HG03095 (cell line): Measurements from ENCODE around the gene ALOX15B.

ENCODE experiments used
- ATAC-seq: cut with Tn5 transposase; IDR thresholded peaks from one replicate; pipeline ENCODE4 v1.9.1; 2021; ENCODE audit warnings: moderate library complexity; ENCODE audit not compliant: unreplicated experiment

The ALOX15B gene

DNA sequence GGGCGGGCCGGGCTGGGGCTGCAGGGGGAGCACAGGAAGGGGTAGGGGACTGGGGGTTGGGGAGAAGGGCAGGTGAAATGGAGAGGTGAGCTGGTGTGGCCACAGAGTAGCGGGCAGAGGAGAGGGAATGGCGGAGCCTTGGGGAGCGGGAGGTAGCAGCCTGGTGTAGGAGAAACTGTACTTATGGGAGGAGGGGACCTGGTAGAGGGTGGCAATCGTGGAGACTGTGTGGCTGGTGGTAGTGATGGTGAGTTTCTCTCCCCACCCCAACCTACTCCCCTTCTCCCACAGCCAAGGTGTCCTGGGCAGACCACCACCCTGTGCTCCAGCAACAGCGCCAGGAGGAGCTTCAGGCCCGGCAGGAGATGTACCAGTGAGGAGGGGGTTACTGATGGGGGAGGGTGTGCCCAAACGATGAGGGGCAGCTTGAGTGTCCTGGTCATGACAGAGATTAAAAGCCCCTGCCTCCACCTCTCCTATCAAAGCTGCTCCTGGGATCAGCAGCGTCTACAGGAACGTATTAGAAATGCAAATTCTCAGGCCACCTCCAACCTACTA, 831 bp downstream of the ALOX15B start:
- no peak for ATAC-seq

DNA sequence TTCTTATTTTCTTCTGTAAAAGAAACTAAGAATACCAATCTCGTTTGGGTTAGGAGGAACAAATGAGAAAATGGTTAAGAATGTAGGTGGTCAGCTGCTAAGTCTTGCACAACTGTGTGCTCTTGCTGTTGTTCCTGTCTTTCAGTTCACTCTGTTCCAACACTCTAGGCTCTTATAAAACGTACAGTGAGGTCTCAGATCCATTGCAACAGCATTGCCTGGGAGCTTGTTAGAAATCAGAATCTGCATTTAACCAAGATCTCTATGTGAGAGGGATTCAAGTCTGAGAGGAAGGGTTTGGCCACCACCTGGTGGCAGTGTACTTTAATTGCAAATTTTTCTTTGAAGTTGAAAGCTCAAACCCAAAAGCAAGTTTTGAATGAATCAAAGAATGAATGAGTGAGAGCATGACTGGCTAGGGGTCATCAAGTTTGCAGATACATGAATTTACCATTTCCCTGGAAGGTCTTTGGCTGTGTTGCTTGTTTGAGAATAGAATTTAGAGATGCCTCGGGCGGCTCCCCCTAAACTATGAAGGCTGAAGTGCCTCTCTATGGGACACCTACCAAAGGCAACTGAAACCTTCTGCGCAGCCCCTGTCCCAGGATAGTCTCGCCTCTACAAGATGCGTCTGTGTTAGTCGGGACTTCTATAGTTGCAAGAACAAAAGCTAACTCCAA, 2.5 kb downstream of the ALOX15B start:
- no peak for ATAC-seq

DNA sequence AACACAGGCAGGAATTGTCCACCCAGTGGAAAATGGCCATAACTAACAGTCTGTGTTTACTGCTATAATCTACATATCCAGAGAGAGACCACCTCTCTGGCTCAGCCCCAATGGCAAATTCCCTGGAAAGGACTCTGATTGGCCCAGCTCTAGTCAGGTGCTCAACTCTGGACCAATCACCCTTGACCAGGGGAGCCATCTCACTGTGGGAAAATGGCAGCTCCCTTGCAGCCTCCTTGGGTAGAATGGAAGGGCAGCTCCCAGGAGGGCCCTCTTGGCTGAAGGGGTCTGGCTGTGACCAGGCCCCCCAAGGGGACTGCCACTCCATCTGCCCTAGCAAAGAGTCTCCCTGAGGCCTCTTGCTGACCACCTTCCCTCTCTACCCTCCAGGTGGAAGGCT, 3.1 kb downstream of the ALOX15B start:
- ATAC-seq: no peak

DNA sequence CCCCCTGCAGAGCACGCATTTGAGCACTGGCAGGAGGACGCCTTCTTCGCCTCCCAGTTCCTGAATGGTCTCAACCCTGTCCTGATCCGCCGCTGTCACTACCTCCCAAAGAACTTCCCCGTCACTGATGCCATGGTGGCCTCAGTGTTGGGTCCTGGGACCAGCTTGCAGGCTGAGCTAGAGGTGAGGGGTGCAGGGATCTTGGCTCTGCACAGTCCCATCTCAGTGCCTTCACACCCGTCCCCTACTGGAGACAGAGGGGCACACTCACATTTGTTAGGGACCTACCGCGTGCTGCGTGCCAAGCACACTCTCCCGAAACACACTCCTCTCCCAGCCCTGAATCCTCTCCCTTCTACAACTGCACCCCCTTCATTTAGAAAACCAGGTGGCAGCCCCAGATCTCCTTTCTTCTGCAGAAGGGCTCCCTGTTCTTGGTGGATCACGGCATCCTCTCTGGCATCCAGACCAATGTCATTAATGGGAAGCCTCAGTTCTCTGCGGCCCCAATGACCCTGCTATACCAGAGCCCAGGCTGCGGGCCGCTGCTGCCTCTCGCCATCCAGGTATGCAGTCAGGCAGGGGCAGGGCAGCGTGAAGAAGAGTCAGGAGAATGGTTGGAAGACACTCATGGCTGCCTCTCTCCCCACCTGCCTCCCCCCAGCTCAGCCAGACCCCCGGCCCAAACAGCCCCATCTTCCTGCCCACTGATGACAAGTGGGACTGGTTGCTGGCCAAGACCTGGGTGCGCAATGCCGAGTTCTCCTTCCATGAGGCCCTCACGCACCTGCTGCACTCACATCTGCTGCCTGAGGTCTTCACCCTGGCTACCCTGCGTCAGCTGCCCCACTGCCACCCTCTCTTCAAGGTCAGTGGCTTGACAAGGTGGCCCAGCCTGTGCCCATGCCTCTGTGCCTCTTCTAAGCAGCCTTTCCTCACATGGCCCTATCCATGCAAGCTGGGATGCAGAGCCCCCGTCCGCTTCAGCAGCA, 6.3 kb downstream of the ALOX15B start:
- no peak for ATAC-seq

DNA sequence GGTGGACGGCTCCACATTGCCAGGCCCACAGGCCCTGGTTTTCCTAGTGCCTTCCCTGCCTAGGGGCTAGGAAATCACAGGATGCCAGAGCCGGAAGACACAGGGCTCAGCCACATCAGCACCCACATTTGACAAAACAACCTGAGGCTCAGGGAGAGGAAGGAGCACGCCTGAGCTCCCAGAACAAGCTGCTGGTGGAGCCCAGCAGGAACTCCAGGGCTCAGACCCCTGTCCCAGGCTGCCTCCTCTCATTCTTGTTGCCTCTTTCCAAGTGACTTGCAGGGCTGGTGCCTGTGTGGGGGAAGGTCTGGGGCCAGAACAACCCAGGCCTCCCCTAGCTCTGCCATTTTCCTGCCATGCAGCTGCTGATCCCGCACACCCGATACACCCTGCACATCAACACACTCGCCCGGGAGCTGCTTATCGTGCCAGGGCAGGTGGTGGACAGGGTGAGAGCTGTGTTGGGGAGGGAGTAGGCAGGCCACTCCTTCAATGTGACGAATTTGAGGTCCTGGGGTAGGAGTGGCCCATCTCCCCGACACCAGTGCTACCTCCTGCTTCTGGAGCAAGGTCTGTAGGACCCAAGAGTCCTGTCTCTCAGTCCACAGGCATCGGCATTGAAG, 7.6 kb downstream of the ALOX15B start:
- ATAC-seq: no peak

DNA sequence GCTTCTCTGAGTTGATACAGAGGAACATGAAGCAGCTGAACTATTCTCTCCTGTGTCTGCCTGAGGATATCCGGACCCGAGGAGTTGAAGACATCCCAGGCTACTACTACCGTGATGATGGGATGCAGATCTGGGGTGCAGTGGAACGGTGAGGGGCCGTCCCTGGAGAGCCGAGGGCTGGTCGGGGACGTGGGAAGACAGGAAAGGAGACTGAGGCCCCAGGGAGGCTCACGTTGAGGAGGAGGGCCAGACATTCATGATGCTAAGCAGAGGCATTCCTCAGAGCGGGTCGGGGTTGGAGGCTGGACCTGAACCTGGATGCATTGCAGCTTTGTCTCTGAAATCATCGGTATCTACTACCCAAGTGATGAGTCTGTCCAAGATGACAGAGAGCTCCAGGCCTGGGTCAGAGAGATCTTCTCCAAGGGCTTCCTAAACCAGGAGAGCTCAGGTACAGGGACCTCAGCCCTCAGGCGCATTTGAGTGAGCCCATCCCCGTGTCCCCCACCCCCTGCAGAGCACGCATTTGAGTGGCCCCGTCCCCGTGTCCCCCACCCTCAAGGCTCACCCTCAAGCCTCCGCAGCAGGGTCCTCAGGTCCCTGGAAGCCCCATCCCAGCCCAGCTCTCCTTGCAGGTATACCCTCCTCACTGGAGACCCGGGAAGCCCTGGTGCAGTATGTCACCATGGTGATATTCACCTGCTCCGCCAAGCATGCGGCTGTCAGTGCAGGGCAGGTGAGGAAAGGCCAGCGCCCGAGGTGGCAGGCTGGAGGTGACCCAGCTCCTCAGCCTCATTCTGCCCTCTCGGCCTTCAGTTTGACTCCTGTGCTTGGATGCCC, 8.3 kb downstream of the ALOX15B start:
- ATAC-seq: no peak

DNA sequence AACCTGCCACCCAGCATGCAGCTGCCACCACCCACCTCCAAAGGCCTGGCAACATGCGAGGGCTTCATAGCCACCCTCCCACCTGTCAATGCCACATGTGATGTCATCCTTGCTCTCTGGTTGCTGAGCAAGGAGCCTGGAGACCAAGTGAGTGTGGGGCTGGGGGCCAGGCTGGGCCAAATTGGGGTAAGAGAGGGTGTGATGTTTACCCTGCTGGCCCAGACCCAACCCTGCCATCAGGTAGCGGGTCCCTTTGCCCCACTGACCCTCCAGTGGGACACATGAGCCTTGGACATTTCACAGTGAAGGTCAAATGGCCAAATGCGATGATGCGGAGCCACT, 8.9 kb downstream of the ALOX15B start:
- ATAC-seq: no peak

DNA sequence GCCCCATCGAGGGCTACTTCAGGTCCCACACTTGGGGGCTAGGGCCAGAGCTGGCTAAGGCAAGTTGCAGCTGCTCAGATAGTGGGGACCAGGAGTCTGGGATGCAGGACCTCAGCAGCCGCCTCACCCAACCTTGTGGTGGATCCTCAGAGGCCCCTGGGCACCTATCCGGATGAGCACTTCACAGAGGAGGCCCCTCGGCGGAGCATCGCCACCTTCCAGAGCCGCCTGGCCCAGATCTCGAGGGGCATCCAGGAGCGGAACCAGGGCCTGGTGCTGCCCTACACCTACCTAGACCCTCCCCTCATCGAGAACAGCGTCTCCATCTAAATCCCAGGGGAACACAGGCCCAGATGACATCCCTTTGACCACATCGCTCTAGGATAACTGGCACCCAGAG, 9.4 kb downstream of the ALOX15B start:
- ATAC-seq: no peak

DNA sequence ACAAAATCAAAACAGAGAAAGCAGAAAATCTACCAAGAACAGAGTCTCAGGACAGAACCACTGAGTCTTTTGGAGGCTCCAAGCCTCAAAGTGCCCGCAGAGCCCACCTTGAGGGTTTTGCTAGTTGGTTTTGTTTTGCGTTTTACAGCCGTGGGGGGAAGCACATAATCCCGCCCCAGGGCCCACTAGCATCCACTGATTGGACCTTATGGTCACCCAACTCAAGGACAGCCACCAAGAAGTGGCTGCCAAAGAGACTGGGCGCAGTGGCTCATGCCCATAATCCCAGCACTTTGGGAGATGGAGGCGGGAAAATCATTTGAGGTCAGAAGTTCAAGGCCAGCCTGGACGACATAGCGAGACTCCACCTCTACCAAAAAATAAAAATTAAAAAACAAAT, 9.9 kb downstream of the ALOX15B start:
- no peak for ATAC-seq

DNA sequence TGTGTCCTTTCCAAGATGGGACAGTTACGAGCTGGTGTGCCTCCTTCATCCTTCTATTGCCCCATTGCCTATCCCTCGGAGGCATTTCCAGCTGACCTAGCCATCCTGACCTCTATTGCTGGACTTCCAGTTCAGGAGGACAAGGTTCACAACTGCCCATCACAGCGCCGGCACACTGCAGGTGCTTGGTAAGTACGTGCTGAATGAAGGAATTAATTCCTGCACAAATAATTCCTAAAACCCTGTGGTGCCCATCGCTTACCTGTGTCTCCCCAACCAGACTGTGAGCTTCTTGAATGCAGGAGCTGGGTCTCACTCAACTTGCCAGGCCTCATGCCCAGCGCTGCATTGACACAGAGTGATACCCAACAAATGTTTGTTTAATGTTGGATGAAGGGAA, 13.0 kb downstream of the ALOX15B start:
- no peak for ATAC-seq

DNA sequence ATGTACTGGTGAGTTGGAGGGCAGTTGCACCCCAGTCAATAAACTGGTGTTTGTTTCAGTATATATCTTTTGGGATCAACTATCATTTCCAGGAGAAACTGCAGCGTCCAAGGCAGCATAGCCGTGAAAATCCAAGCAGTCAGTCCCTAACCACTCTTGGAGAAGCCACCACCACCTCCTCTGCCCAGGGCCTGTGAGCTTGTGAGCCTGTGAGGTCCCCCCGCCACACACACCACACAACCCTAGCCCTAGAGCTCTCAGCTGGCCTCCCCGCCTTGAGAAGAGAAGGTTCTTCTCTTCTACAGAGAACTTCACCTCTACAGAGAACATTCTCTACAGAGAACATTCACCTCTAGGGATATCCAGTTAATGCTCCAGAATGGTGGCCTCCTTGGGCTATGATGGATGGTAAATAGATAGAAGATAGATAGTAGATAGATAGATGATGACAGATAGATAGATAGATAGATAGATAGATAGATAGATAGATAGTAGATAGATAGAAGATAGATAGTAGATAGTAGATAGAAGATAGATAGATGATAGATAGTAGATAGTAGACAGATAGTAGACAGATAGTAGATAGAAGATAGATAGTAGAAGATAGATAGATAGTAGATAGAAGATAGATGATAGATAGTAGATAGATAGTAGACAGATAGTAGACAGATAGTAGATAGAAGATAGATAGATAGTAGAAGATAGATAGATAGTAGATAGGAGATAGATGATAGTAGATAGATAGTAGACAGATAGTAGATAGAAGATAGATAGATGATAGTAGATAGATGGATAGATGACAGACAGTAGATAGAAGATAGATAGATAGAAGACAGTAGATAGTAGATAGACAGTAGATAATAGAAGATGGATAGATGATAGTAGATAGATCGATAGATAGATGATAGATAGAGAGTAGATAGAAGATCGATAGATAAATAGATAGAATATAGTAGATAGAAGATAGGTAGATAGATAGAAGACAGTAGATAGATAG, 13.7 kb downstream of the ALOX15B start:
- ATAC-seq: no peak

DNA sequence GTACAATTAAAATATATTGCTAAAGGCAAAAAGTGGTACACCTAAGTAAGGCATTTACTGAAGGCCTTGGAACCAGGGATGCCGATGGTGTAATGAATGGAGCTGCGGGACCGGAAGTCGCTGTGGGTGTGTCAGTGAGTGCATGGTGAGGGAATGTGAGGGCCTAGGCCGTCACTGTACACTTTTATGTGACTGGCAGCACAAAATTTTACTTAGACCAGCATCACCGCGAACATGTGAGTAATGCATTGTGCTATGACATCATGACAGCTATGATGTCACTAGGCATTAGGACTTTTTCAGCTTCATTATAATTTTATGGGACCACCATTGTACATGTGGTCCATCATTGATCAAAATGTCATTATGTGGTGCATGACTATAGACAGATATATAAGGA, 14.7 kb downstream of the ALOX15B start:
- ATAC-seq: no peak

DNA sequence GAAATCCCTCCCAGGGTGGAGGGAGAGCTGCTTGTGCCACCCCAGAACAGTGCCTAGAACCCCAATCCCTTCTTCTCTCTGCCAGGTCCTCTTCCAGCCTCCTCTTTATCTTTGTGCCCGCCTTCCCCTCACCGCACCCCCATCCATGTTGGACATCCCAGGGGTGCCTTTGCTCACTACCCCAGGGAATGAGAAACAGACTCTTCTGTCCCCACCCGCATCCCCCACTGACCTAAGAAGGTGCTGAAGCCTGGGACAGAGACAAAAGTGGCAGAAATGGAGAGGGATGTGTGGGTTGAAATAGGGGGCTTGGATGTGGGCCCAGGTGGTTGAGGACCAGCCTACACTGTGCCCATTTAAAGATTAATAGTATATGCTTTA, 17.0 kb downstream of the ALOX15B start:
- no peak for ATAC-seq

DNA sequence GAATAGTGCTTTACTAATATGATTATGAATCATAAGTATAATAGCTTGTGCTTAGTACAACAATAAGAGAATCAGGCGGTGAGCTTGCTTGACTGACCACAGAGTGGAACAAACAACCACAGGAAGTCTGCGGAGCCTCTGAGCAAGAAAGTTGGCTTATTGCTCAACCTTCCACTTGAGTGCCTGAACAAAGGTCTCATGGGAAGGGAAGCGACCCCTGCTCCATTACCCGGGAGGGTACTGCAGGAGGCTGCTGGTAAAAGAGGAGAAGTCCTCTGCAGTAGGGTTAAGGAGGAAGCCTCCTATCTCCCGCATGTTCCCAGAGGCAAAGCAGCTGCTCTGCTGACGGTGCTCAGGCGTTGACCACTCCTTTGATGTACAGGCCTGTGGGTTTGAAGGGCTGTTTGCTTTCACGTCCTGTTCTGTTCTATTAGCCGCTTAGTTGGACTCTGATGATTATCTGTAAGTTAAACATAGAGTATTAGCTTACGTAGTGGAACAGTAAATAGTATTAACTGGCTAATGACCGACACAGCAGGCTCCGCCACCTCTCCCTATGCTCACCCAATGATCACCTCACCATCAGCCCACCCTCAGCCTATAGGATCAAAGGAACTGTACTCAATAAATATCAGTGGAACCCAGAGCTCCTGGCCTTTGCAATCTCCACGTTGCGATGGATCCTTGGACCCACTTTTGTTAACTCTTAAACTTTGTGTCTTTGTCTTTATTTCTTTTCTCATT, 17.5 kb downstream of the ALOX15B start:
- no peak for ATAC-seq

DNA sequence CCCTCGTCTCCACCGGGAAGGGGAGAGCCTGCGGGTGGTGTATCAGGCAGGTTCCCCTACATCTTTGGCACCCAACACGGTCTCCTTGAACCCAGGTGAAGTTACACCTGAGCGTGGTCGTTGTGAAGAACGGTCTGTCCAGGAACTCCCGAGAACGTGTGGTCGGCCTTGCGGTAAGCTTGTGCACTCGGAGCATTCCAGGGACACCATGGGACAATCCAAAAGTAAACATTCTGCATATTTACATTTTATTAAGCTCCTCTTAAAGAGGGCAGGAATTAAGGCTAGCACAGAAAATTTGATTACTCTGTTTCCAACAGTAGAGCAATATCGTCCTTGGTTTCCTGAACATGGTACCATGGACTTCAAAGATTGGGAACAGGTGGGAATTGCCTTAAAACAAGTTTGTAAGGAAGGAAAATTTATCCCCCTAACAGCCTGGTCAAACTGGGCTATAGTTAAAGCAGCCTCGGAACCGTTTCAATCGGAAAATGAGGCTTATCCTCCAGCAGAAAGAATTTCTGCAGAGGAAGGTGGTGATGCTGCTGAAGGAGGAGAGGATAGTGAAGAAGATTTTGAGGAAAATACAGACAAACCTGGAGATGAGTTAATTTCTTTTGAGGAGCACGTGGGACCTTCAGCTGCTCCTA, 18.2 kb downstream of the ALOX15B start:
- no peak for ATAC-seq

DNA sequence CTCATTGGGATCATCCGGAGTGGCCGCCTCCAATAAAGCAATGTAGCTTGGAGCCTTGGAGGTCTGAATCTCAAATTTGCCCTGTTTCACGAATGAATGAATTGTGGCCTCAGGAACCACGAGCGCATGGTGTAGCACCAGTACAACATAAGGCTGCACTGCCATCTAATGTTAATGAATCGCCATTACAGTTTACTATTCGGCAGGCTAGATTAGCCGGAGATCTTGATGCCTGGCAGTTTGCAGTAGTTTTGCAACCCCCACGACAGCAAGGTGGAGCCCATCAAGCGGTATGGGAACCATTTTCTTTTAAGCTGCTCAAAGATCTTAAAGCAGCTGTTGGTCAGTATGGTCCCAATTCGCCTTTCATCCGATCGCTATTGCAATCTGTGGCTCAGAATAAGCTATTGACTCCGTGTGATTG, 18.8 kb downstream of the ALOX15B start:
- no peak for ATAC-seq

DNA sequence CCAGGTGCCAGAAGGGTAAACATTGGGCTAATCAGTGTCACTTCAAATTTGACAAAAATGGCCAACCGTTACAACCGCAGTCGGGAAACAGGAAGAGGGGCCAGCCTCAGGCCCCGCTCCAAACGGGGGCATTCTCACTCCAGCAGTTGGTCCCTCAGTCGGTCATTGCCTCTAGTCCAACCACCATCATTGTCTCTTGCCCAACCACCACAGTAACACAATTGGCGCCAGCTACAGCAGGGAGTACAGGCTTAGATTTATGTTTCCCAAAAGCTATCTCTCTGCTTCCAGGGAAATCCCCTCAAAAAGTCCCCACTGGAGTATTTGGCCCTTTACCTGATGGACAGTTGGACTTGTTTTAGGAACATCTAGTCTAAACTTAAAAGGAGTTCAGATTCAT, 20.3 kb downstream of the ALOX15B start:
- no peak for ATAC-seq

DNA sequence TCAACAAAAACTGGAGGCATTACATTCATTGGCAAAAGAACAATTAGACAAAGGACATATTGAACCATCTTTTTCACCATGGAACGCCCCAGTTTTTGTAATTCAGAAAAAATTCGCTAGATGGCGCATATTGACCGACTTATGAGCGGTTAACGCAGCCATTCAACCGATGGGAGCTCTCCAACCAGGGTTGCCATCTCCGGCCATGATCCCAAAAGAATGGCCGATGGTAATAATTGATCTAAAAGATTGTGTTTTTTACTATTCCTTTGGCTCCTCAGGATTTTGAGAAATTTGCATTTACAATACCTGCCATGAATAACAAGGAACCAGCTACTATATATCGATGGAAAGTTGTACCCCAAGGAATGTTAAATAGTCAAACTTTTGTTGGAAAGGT, 21.4 kb downstream of the ALOX15B start:
- ATAC-seq: no peak
